Prostate gland (tissue), 2 donors: ENCODE results near the gene RBKS.

ENCODE experiments used
- POLR2A ChIP-seq: fragments of 450-650 bp; IDR thresholded peaks from one replicate; pipeline ENCODE4 v1.6.1; 2016; ENCODE audit warnings: antibody characterized with exemption, mild to moderate bottlenecking
- POLR2AphosphoS5 ChIP-seq: sonication (generic); formaldehyde crosslinking; IDR thresholded peaks from one replicate; pipeline ENCODE4 v1.6.1; 2017; ENCODE audit warnings: antibody characterized with exemption
- TF ChIP-seq, protein P1 (sequence below), 4 experiments: fragments of 200-600 bp in 2 of 4; fragments of 450-650 bp in 2 of 4; sonication (generic) in 2 of 4; IDR thresholded peaks; 1 replicate in 3 of 4; 2 replicates in 1 of 4; pipeline ENCODE4 v1.5.1; 2016 to 2019; ENCODE audit warnings: antibody characterized with exemption in 4 of 4, mild to moderate bottlenecking in 2 of 4, moderate library complexity in 2 of 4

DNA sequence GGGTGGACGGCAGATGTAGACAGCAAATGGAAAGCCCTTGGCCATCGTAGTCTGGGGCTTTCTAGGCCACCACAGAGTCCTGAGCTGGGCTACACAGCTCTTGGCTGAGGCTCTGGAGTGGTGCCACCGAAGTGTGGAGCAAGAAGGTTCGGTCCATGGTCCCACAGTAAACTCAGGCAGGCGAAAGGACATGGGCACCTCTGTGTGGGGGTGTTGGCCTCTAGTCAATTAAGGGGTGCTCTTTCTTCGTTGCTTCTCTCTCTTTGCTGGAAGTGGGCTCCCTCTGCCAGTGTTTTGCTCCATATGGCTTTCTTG lies 153.3 kb downstream of the RBKS start:
- TF ChIP-seq POLR2A = no peak
- TF ChIP-seq POLR2AphosphoS5 = no peak
- TF ChIP-seq, protein P1, sequence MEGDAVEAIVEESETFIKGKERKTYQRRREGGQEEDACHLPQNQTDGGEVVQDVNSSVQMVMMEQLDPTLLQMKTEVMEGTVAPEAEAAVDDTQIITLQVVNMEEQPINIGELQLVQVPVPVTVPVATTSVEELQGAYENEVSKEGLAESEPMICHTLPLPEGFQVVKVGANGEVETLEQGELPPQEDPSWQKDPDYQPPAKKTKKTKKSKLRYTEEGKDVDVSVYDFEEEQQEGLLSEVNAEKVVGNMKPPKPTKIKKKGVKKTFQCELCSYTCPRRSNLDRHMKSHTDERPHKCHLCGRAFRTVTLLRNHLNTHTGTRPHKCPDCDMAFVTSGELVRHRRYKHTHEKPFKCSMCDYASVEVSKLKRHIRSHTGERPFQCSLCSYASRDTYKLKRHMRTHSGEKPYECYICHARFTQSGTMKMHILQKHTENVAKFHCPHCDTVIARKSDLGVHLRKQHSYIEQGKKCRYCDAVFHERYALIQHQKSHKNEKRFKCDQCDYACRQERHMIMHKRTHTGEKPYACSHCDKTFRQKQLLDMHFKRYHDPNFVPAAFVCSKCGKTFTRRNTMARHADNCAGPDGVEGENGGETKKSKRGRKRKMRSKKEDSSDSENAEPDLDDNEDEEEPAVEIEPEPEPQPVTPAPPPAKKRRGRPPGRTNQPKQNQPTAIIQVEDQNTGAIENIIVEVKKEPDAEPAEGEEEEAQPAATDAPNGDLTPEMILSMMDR (IDR thresholded peaks at IDR 0.05) = no peak
